Measurements from ENCODE around the gene MAPKBP1. TPM values are rescaled to one million over a fixed set of nuclear protein-coding genes. Genes with fewer than 3 reads are reported as not detected.
A peak's percentile ranks its signal among the peaks of the same experiment; 100 is the strongest.

Gene MAPKBP1
- total and polyA plus RNA-seq, 2 of the 13 experiments (the other 11 are each of a cell fraction or from before 2014, with no cell fraction given): 3.0 to 7.3 TPM

DNA sequence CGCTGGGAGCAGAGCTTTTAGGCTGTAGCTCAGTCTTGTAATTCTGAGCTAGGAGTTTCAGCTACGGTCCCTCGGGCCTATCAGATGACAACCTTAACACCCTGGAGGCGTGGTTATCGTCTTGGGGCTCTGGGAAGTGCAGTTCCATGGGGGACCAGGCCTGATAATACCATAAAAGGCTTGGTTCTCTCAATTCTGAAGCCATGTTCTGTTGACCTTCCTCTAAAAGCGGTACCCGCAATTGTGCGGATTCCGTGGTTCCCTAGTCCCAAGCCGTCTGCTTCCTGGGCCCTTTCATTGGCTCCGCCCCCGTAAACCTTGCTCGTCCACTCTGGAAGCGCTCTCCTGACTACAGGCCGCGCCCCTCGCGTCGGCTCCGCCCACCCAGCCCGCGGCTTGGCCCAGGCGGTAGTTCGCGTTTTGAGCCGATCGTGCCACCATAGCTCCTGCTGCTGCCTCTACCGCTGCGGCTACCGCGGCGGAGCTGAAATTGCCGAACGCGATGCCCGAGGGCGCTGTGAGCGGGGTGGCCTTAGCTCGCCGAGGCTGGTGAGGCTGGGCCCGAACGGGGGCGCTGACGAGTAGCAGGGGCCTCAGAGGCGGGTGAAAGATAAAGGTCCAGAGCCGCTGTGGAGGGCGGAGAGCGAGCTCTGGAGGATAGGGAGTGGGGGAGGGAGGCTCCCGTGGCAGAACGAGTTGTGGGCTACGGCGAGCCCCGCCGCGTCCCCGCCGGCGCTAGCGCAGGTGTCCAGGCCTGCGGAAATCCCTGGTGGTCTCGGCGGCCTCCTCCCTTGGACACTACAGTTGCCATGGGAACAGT lies at the start of gene MAPKBP1 (continued):
- TF ChIP-seq, protein P1, sequence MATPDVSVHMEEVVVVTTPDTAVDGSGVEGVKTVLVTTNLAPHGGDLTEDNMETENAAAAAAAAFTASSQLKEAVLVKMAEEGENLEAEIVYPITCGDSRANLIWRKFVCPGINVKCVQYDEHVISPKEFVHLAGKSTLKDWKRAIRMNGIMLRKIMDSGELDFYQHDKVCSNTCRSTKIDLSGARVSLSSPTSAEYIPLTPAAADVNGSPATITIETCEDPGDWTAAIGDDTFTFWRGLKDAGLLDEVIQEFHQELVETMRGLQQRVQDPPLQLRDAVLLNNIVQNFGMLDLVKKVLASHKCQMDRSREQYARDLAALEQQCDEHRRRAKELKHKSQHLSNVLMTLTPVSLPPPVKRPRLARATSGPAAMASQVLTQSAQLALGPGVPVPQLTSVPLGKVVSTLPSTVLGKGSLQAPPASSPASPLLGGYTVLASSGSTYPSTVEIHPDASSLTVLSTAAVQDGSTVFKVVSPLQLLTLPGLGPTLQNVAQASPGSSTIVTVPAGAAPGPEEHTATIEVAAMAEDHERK (CRISPR knock-in tag; IDR thresholded peaks at IDR 0.05; ENCODE audit: low read depth): no peak
- TF ChIP-seq, protein P2, sequence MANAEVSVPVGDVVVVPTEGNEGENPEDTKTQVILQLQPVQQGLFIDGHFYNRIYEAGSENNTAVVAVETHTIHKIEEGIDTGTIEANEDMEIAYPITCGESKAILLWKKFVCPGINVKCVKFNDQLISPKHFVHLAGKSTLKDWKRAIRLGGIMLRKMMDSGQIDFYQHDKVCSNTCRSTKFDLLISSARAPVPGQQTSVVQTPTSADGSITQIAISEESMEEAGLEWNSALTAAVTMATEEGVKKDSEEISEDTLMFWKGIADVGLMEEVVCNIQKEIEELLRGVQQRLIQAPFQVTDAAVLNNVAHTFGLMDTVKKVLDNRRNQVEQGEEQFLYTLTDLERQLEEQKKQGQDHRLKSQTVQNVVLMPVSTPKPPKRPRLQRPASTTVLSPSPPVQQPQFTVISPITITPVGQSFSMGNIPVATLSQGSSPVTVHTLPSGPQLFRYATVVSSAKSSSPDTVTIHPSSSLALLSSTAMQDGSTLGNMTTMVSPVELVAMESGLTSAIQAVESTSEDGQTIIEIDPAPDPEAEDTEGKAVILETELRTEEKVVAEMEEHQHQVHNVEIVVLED (CRISPR knock-in tag; IDR thresholded peaks at IDR 0.05; ENCODE audit: borderline replicate concordance): peak; percentile 79; the same call in 1 of the 2 replicates
- no peak; the same call in none of the 2 replicates for TF ChIP-seq ZNF724P (CRISPR knock-in tag; IDR thresholded peaks at IDR 0.05; ENCODE audit: borderline replicate concordance)
- peak; percentile 77 for TF ChIP-seq DMAP1 (CRISPR knock-in tag; IDR thresholded peaks at IDR 0.05)
- TF ChIP-seq, protein P3, sequence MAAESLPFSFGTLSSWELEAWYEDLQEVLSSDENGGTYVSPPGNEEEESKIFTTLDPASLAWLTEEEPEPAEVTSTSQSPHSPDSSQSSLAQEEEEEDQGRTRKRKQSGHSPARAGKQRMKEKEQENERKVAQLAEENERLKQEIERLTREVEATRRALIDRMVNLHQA (CRISPR knock-in tag; IDR thresholded peaks at IDR 0.05): no peak
- TF ChIP-seq ZNF850 (CRISPR knock-in tag; conservative IDR thresholded peaks at IDR 0.05): no peak
- peak; percentile 85 for TF ChIP-seq MED13 (CRISPR knock-in tag; IDR thresholded peaks at IDR 0.05)
- TF ChIP-seq, protein P4, sequence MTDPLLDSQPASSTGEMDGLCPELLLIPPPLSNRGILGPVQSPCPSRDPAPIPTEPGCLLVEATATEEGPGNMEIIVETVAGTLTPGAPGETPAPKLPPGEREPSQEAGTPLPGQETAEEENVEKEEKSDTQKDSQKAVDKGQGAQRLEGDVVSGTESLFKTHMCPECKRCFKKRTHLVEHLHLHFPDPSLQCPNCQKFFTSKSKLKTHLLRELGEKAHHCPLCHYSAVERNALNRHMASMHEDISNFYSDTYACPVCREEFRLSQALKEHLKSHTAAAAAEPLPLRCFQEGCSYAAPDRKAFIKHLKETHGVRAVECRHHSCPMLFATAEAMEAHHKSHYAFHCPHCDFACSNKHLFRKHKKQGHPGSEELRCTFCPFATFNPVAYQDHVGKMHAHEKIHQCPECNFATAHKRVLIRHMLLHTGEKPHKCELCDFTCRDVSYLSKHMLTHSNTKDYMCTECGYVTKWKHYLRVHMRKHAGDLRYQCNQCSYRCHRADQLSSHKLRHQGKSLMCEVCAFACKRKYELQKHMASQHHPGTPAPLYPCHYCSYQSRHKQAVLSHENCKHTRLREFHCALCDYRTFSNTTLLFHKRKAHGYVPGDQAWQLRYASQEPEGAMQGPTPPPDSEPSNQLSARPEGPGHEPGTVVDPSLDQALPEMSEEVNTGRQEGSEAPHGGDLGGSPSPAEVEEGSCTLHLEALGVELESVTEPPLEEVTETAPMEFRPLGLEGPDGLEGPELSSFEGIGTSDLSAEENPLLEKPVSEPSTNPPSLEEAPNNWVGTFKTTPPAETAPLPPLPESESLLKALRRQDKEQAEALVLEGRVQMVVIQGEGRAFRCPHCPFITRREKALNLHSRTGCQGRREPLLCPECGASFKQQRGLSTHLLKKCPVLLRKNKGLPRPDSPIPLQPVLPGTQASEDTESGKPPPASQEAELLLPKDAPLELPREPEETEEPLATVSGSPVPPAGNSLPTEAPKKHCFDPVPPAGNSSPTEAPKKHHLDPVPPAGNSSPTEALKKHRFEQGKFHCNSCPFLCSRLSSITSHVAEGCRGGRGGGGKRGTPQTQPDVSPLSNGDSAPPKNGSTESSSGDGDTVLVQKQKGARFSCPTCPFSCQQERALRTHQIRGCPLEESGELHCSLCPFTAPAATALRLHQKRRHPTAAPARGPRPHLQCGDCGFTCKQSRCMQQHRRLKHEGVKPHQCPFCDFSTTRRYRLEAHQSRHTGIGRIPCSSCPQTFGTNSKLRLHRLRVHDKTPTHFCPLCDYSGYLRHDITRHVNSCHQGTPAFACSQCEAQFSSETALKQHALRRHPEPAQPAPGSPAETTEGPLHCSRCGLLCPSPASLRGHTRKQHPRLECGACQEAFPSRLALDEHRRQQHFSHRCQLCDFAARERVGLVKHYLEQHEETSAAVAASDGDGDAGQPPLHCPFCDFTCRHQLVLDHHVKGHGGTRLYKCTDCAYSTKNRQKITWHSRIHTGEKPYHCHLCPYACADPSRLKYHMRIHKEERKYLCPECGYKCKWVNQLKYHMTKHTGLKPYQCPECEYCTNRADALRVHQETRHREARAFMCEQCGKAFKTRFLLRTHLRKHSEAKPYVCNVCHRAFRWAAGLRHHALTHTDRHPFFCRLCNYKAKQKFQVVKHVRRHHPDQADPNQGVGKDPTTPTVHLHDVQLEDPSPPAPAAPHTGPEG (CRISPR knock-in tag; IDR thresholded peaks at IDR 0.05): peak; percentile 73; the same call in 1 of the 2 replicates
- TF ChIP-seq ZNF343 (CRISPR knock-in tag; IDR thresholded peaks at IDR 0.05): no peak
- peak; percentile 60; the same call in 1 of the 2 replicates for TF ChIP-seq CREB1 (IDR thresholded peaks at IDR 0.05)
- TF ChIP-seq CREB1 (CRISPR knock-in tag; IDR thresholded peaks at IDR 0.05): peak; percentile 63; the same call in 1 of the 2 replicates
- no peak; the same call in 1 of the 2 replicates for TF ChIP-seq ZNF703 (CRISPR knock-in tag; IDR thresholded peaks at IDR 0.05; ENCODE audit: borderline replicate concordance)
- TF ChIP-seq ZNF780A (CRISPR knock-in tag; IDR thresholded peaks at IDR 0.05): peak; percentile 47; the same call in 1 of the 2 replicates
- 0 out of 2 replicates have a peak, but pooled peaks have one; percentile 62 for TF ChIP-seq ZNF354B (CRISPR knock-in tag; IDR thresholded peaks at IDR 0.05)
- no peak for TF ChIP-seq NR2F1 (CRISPR knock-in tag; IDR thresholded peaks at IDR 0.05)
- TF ChIP-seq, protein P5, sequence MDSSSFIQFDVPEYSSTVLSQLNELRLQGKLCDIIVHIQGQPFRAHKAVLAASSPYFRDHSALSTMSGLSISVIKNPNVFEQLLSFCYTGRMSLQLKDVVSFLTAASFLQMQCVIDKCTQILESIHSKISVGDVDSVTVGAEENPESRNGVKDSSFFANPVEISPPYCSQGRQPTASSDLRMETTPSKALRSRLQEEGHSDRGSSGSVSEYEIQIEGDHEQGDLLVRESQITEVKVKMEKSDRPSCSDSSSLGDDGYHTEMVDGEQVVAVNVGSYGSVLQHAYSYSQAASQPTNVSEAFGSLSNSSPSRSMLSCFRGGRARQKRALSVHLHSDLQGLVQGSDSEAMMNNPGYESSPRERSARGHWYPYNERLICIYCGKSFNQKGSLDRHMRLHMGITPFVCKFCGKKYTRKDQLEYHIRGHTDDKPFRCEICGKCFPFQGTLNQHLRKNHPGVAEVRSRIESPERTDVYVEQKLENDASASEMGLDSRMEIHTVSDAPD (CRISPR knock-in tag; IDR thresholded peaks at IDR 0.05): peak; percentile 97
- 0 out of 2 replicates have a peak, but pooled peaks have one; percentile 77 for TF ChIP-seq SMAD3 (CRISPR knock-in tag; IDR thresholded peaks at IDR 0.05)
- TF ChIP-seq ZNF326 (CRISPR knock-in tag; IDR thresholded peaks at IDR 0.05; ENCODE audit: borderline replicate concordance): no peak
